ENCODE results near the gene TMEM169.

GRCh38 chr2:216082117-216082711 is 495 bp downstream of the TMEM169 start:
- TF ChIP-seq CTCF (IDR thresholded peaks at IDR 0.05), result no peak
- TF ChIP-seq EP300 (IDR thresholded peaks at IDR 0.05), result no peak
